RWPE1 (cell line): ENCODE results near the gene SEMA5A.

Source experiments
- CTCF ChIA-PET: fragments of 350-600 bp; sonication (Branson Sonifier 250); formaldehyde crosslinking; extraction: SDS; loops from one replicate; lab custom pipeline; 2021; lab: Yijun Ruan, JAX
- POLR2A ChIA-PET: fragments of 400-600 bp; formaldehyde crosslinking; extraction: SDS; loops from one replicate; lab custom pipeline; 2020; ENCODE audit warnings: antibody characterized with exemption; ENCODE audit not compliant: low non-redundant PET; lab: Yijun Ruan, JAX
- DNase-seq: peaks from one replicate; pipeline ENCODE4 v3.0.0; 2012; ENCODE audit warnings: low spot score
- H3K27ac ChIP-seq: fragments of 450-650 bp; 2 replicates; pipeline ENCODE4 v1.5.1; 2017
- TF ChIP-seq, protein P1 (sequence below): fragments of 450-650 bp; conservative IDR thresholded peaks from 2 replicates; pipeline ENCODE4 v1.5.1; 2017; ENCODE audit warnings: low read depth, mild to moderate bottlenecking

The SEMA5A gene

DNA sequence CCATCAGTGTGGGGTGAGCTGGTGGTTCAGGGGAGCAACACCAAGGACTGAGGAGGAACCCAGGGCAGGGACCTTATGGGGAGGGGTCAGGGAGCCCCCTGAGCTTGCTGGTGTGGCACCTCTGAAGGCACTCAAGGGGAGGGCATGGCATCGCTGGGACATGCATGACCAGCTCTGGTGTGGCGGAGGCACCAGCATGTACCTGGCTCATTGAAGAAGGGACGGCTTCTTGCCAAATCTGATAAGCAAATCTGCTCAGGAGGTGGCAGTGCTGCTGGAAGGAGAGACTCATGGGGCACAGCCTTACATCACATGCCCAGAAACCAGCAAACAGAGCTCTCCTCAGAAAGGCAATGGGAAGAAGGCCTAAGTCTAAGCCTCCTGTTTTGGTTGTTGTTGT, 421.8 kb downstream of the SEMA5A start:
- TF ChIP-seq, protein P1, sequence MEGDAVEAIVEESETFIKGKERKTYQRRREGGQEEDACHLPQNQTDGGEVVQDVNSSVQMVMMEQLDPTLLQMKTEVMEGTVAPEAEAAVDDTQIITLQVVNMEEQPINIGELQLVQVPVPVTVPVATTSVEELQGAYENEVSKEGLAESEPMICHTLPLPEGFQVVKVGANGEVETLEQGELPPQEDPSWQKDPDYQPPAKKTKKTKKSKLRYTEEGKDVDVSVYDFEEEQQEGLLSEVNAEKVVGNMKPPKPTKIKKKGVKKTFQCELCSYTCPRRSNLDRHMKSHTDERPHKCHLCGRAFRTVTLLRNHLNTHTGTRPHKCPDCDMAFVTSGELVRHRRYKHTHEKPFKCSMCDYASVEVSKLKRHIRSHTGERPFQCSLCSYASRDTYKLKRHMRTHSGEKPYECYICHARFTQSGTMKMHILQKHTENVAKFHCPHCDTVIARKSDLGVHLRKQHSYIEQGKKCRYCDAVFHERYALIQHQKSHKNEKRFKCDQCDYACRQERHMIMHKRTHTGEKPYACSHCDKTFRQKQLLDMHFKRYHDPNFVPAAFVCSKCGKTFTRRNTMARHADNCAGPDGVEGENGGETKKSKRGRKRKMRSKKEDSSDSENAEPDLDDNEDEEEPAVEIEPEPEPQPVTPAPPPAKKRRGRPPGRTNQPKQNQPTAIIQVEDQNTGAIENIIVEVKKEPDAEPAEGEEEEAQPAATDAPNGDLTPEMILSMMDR, result no peak
- no peak for DNase-seq
- POLR2A ChIA-PET, result no interaction called here
- no peak overlapping the region for H3K27ac ChIP-seq
- CTCF ChIA-PET, result no interaction called here

DNA sequence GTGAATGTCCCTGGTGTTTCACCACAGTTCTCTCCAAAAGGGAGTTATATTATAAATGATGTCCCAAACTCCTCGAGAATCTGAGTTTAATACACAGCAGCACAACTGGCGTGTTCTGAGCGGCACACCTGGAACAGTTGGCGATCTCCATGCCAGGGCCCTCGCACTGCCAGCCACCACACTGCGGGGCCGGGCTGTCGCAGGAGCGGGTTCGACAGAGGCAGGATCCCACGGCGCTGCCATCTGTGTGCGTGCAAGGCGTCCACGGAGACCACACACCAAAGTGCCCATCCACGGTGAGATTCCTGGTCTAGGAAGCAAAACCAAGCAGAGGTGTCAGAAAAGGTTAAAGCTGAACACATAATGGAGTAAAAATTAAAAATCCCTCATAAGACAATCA, 423.3 kb downstream of the SEMA5A start:
- TF ChIP-seq, protein P1, result no peak
- no peak overlapping the region for H3K27ac ChIP-seq
- POLR2A ChIA-PET, result no interaction called here
- no peak for DNase-seq
- CTCF ChIA-PET, result interaction anchor here (0.6 kb wide), 1 partner anchor 50 kb away, joined by 3 read pairs; no protein-coding TSS in a partner anchor

DNA sequence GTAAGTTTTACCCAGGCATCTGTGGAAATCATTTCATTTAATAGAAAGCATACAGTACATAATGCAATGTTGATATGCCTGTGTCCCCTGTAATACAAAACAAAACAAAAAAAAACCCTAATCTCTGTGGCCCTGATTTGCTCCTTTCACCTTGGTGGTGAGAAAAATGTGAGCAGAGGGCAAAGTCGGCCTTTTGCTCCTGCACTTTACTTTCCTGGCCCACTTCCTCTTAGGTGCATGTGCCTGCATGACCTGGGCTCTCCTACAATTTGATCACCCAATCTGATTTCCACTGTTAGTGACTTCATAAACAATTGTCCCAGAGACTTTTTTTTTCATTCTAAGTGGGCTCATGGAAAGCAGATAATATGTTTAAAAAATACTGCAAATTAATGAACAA, 424.3 kb downstream of the SEMA5A start:
- DNase-seq, result no peak
- POLR2A ChIA-PET, result no interaction called here
- CTCF ChIA-PET, result no interaction called here
- TF ChIP-seq, protein P1, result no peak
- no peak overlapping the region for H3K27ac ChIP-seq

DNA sequence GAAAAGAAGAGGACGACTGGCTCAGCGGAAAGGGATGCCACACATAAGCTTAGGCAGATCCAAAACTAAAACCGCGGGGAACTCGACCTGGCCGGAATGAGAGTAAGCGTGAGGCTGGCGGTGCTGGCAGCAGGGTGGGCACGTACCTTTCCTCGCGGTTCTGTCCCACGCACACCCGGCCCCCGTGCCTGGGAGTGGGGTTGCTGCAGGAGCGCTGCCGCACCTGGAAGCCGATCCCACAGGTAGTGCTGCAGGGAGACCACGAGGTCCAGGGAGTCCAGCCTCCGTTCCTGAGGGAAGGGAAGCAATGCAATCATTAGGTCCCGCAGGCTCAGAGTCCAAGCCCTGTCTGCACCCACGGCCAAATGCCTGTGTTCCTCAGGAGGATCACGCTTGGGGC, 427.0 kb downstream of the SEMA5A start:
- POLR2A ChIA-PET, result no interaction called here
- H3K27ac ChIP-seq, result no peak overlapping the region
- no peak for DNase-seq
- TF ChIP-seq, protein P1, result no peak
- CTCF ChIA-PET, result no interaction called here

DNA sequence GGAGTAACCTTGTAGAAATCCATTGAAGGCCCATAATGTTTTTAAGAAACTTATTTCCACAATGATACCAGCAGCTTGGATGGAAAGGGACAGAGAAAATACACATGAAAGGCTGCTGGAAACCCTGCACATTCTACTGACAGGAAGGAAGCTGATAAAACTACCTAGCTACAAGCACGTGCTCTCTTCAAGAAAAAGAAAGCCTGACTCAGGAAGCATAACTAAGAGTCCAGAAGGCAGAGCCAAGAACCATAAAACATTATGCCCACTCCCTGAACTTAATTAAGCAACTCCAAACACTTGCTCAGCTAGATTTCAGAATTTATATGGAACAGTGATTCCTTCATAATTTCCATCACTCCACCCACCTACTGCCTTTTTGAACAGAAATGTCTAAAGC, 430.8 kb downstream of the SEMA5A start:
- POLR2A ChIA-PET, result no interaction called here
- TF ChIP-seq, protein P1, result no peak
- no peak overlapping the region for H3K27ac ChIP-seq
- CTCF ChIA-PET, result no interaction called here
- DNase-seq, result no peak

DNA sequence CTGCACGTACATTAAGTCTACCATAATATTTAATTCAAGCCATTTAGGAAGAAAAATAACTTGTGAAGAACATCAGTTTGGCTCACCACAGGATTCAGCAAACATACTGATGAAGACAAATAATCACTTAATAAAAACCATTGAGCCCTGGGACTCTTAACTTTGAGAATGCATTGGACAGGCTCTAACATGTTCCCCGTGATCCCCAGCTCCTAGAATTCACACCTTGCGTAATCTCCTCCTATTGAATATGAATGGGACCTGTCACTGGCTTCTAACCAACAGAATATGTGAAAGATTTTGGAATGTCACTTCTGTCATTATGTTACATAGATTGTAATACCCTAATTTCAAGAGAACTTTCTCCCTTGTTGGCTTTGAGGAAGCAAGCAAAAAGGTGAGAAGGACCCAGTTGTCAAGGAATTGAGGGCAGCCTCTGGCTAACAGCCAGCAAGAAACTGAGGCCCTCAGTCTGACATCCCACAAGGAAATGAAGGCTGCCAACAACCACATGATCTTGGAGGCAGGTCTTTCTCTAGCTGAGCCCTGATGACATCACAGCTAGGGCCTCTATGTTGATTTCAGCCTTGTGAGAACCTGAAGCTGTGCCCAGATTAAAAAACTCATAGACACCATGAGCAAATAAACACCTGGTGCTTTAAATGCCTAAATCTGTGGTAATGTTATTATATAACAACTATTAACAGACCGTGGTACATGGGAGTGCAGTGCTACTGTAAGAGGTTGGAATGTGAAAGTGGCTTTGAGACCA, 433.2 kb downstream of the SEMA5A start:
- DNase-seq, result peak; percentile 94
- ChIA-PET CTCF (no interaction called here), POLR2A (no interaction called here)

More for the DNA sequence above, 433.2 kb downstream of the SEMA5A start:
- H3K27ac ChIP-seq, result no peak overlapping the region
- TF ChIP-seq, protein P1, result no peak
